ENCODE measurements around the gene ASB2.

ASB2 gene

DNA sequence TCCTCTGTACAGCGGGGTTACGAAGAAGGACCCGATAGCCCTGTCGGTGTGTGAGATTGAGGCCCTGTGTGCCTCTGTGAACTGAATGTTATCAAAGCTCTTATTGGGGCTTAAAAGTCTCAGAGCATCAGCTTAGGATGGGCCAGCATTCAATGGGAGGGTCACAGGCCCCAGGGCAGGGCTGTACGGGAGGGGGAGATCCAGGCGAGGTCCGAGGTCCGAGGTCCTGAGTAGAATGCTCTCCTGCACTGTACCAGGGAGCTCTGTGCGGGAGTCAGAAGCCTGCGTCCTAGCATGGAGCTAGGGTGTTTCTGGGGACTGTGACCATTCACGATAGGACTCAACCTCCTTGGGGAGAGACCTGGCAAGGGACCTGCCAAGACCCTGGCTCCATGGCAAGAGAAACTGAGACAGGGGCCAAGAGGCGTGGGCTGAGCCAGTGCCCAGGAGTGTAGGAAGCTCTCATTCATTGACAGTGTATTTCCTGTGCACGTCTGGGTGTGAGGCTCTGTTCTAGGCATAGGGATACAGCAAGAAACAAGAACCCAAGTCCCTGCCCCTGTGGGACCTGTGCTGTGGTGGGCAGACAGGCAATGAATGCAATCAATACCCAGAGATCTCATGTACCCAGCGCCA is 61.2 kb downstream of the ASB2 start:
- Histone ChIP-seq H3K9ac (ENCODE audit: low read length in 2 of 2) (no peak overlapping the region), H3K9me3 (ENCODE audit: control insufficient read depth in 2 of 2, low read length in 2 of 2) (peaks cover 4 to 5% of the 10 kb centered on the region in 2 donors), H3K4me1 (ENCODE audit: control insufficient read depth, insufficient read depth, low read length) (no peaks in the 10 kb centered on the region), H3K27me3 (ENCODE audit: control insufficient read depth in 1 of 2, insufficient read depth in 2 of 2, low read length in 2 of 2) (peaks cover 0 to 2% of the 10 kb centered on the region in 2 donors), H3K36me3 (ENCODE audit: control insufficient read depth in 2 of 2, insufficient read depth in 2 of 2, low read length in 2 of 2) (no peaks in the 10 kb centered on the region), H3K27ac (ENCODE audit: low read length) (no peak overlapping the region), H3K4me3 (ENCODE audit: low read length in 2 of 2) (no peak overlapping the region)

DNA sequence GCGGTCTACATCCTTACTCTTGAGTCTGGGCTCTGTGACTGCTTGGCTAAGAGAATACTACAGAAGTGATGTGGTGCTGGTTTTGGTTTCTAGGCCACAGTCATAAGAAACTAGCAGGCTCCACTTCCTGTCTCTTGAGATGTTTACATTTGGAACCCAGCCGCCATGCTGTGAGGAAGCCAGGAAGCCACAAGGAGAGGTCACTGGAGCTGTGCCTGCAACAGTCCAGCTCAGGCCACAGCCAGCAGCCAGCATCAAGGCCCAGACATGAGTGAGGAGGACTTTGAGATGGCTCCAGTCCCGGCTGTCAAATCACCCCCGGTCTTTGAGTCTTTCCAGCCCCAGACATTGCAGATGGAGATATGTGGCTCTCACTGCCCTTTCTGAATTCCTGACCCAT is 62.1 kb downstream of the ASB2 start:
- Histone ChIP-seq H3K27ac (ENCODE audit: low read length) (no peak overlapping the region), H3K9ac (ENCODE audit: low read length in 2 of 2) (no peak overlapping the region), H3K4me3 (ENCODE audit: low read length in 2 of 2) (no peak overlapping the region), H3K27me3 (ENCODE audit: control insufficient read depth in 1 of 2, insufficient read depth in 2 of 2, low read length in 2 of 2) (peaks cover 0 to 2% of the 10 kb centered on the region in 2 donors), H3K36me3 (ENCODE audit: control insufficient read depth in 2 of 2, insufficient read depth in 2 of 2, low read length in 2 of 2) (no peaks in the 10 kb centered on the region), H3K4me1 (ENCODE audit: control insufficient read depth, insufficient read depth, low read length) (no peaks in the 10 kb centered on the region), H3K9me3 (ENCODE audit: control insufficient read depth in 2 of 2, low read length in 2 of 2) (peaks cover 3 to 5% of the 10 kb centered on the region in 2 donors)

DNA sequence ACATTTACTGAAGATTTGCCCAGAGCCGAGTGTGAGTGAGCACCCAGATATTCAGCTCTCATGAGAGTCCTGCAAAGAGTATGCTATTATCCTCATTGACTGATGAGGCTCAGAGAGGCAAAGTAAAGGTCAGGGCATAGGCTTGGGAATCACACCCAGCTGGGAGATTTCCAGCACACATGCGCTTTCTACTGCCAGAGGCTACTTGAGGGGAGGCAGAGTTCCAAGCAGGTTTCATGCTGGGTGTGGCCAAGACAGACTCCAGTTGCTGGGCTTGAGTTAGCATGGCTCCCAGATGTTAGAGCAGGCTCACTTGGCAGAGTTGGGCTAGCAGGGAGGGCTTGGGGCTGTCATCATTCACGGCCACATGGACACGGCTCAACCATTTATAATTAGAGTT is 63.6 kb downstream of the ASB2 start:
- H3K9ac ChIP-seq (ENCODE audit: low read length in 2 of 2): no peak overlapping the region
- H3K27me3 ChIP-seq (ENCODE audit: control insufficient read depth in 1 of 2, insufficient read depth in 2 of 2, low read length in 2 of 2): peaks cover 0 to 2% of the 10 kb centered on the region in 2 donors
- H3K4me3 ChIP-seq (ENCODE audit: low read length in 2 of 2): no peak overlapping the region
- H3K9me3 ChIP-seq (ENCODE audit: control insufficient read depth in 2 of 2, low read length in 2 of 2): peaks cover 0 to 5% of the 10 kb centered on the region in 2 donors
- no peaks in the 10 kb centered on the region for H3K36me3 ChIP-seq (ENCODE audit: control insufficient read depth in 2 of 2, insufficient read depth in 2 of 2, low read length in 2 of 2)
- no peaks in the 10 kb centered on the region for H3K4me1 ChIP-seq (ENCODE audit: control insufficient read depth, insufficient read depth, low read length)
- no peak overlapping the region for H3K27ac ChIP-seq (ENCODE audit: low read length)

DNA sequence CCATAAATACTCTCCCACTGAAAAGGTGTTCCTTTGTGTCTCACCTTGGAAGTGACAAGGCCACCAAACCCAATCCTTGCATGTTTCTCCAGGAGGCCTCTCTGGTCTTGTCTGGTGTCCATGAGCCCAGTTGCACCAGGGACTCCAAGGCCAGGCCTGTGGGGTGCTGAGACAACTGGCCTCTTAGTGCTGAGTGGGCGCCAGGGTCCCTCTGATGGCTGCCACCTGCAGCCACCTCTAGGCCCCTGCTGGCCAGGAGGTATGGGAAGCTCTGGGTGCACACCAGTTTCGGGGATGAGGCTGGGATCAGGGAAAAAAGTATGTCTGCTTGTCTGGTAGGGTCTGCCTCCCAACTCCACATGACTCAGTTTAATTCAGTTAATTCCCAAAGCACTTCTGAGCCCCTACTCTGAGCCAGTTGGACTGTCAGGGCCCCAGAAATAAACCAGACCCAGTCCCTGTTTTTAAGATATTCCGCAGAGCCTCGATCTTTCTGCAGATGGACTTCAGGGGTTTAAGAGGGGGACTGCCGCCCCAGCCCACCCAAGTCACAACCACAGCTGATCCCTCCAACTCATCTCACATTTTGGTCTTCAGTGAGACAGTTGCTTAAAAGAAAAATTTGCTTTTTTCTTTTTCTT is 64.3 kb downstream of the ASB2 start:
- no peak overlapping the region for H3K4me3 ChIP-seq (ENCODE audit: low read length in 2 of 2)
- no peaks in the 10 kb centered on the region for H3K36me3 ChIP-seq (ENCODE audit: control insufficient read depth in 2 of 2, insufficient read depth in 2 of 2, low read length in 2 of 2)
- H3K27ac ChIP-seq (ENCODE audit: low read length): no peak overlapping the region
- H3K27me3 ChIP-seq (ENCODE audit: control insufficient read depth in 1 of 2, insufficient read depth in 2 of 2, low read length in 2 of 2): peaks cover 0 to 2% of the 10 kb centered on the region in 2 donors
- H3K9me3 ChIP-seq (ENCODE audit: control insufficient read depth in 2 of 2, low read length in 2 of 2): peaks cover 0 to 5% of the 10 kb centered on the region in 2 donors
- H3K9ac ChIP-seq (ENCODE audit: low read length in 2 of 2): no peak overlapping the region
- H3K4me1 ChIP-seq (ENCODE audit: control insufficient read depth, insufficient read depth, low read length): no peaks in the 10 kb centered on the region

DNA sequence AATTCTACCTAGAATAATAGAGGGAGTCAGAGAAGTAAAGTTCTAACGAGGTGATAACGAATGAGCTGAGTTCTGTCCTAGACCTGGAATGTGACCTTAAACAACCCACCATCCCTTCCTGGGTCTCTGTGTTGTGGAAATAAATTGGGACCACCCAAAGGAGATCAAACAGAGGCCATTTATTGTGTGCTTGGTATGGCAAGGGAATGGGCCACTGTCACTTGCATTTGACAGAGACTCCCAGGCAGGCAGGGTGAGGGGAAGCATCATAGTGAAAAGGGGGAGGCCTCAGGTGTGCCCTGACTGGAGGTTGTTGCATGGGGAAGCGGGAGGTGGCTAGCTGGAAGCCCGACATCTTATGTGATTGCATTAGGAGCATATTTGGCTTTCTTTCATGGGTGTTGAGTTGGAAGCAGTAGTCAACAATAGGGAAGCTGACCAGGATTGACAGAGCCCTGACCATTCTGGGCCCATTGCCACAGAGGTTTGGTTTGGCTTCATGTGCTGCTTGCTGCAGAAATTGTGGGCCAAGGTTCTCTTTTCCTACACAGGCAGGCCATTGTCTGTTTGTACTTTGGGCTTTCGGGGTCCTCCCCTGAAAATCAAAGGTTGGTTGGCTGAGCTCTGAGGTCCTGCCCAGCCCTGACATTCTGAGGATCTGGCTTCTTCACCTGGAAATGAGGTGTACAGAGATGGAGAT is 66.8 kb downstream of the ASB2 start:
- no peaks in the 10 kb centered on the region for H3K27me3 ChIP-seq (ENCODE audit: control insufficient read depth in 1 of 2, insufficient read depth in 2 of 2, low read length in 2 of 2)
- H3K4me1 ChIP-seq (ENCODE audit: control insufficient read depth, insufficient read depth, low read length): peaks cover 4% of the 10 kb centered on the region

DNA sequence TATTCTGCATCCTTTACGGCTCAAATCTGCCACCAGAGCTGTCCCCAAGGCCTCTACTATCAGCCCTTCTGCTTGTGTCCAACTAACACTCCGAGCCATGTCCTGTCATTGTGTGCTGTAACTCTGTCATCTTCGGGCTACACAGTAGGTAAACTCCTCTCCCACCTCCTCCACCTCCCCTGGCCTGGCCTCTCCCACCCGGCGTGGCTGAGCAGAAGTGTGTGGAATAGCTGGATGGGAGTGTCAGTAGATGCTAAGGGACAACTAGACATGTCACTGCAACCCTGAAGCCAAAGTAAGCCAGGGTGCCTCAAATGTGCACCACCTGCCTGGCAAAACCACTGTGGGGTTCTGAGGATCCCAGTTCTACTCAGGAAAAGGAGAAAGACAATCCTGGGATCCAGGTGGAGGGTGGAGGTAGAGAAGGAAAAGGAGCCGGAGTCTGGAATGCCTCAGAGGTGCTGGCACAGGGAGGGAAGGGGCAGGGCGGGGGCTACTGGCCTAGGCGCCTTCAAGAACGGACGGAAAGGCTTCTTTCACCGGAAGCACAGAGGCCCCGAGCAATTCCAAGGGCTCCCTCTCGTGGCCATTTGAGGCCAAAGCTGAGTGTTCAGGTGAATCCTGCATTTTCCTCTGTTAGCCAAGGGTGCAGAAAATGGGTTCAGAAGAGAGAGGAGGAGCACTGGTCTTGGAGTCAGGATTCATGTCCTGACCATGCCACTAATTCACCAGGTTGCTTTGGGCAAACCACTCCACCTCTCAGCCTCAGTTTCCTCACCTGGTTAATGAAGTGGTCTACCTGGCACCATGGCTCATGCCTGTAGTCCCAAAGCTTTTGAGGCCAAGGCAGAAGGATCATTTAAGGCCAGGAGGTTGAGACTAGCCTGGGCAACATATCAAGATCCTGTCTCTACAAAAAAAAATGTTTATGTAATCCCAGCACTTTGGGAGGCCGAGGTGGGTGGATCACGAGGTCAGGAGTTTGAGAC is 69.7 kb downstream of the ASB2 start:
- H3K9me3 ChIP-seq (ENCODE audit: control insufficient read depth in 2 of 2, low read length in 2 of 2): no peaks in the 10 kb centered on the region
- peaks cover 4% of the 10 kb centered on the region for H3K4me1 ChIP-seq (ENCODE audit: control insufficient read depth, insufficient read depth, low read length)
- no peak overlapping the region for H3K9ac ChIP-seq (ENCODE audit: low read length in 2 of 2)
- H3K27me3 ChIP-seq (ENCODE audit: control insufficient read depth in 1 of 2, insufficient read depth in 2 of 2, low read length in 2 of 2): peaks cover 0 to 4% of the 10 kb centered on the region in 2 donors
- no peak overlapping the region for H3K4me3 ChIP-seq (ENCODE audit: low read length in 2 of 2)
- no peak overlapping the region for H3K27ac ChIP-seq (ENCODE audit: low read length)
- H3K36me3 ChIP-seq (ENCODE audit: control insufficient read depth in 2 of 2, insufficient read depth in 2 of 2, low read length in 2 of 2): no peaks in the 10 kb centered on the region

More for the DNA sequence above, 66.8 kb downstream of the ASB2 start:
- Histone ChIP-seq H3K9ac (ENCODE audit: low read length in 2 of 2) (no peak overlapping the region), H3K36me3 (ENCODE audit: control insufficient read depth in 2 of 2, insufficient read depth in 2 of 2, low read length in 2 of 2) (no peaks in the 10 kb centered on the region), H3K9me3 (ENCODE audit: control insufficient read depth in 2 of 2, low read length in 2 of 2) (peaks cover 0 to 3% of the 10 kb centered on the region in 2 donors), H3K4me3 (ENCODE audit: low read length in 2 of 2) (no peak overlapping the region), H3K27ac (ENCODE audit: low read length) (no peak overlapping the region)

DNA sequence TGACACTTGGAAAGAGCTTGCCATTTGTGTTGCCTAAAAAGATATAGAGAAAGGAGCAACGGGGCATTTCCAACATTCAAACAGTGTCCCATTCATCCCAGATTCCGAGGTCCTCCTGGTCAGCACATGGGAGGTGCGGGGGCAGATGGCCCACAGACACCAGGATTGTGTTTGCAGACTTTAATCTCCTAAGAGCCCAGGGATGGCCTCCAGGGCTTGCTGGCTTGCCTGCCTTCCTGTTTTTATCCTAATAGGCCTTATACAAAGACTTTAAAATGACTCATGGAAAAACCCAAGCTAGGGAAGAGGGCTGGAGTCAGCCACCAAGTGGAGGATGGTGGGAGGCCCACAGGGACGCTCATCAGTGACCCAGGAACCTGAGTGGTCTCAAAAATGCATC is 70.7 kb downstream of the ASB2 start:
- Histone ChIP-seq H3K27ac (ENCODE audit: low read length) (no peak overlapping the region), H3K4me1 (ENCODE audit: control insufficient read depth, insufficient read depth, low read length) (peaks cover 4% of the 10 kb centered on the region), H3K4me3 (ENCODE audit: low read length in 2 of 2) (no peak overlapping the region), H3K27me3 (ENCODE audit: control insufficient read depth in 1 of 2, insufficient read depth in 2 of 2, low read length in 2 of 2) (peaks cover 0 to 4% of the 10 kb centered on the region in 2 donors), H3K36me3 (ENCODE audit: control insufficient read depth in 2 of 2, insufficient read depth in 2 of 2, low read length in 2 of 2) (no peaks in the 10 kb centered on the region), H3K9ac (ENCODE audit: low read length in 2 of 2) (no peak overlapping the region), H3K9me3 (ENCODE audit: control insufficient read depth in 2 of 2, low read length in 2 of 2) (no peaks in the 10 kb centered on the region)

DNA sequence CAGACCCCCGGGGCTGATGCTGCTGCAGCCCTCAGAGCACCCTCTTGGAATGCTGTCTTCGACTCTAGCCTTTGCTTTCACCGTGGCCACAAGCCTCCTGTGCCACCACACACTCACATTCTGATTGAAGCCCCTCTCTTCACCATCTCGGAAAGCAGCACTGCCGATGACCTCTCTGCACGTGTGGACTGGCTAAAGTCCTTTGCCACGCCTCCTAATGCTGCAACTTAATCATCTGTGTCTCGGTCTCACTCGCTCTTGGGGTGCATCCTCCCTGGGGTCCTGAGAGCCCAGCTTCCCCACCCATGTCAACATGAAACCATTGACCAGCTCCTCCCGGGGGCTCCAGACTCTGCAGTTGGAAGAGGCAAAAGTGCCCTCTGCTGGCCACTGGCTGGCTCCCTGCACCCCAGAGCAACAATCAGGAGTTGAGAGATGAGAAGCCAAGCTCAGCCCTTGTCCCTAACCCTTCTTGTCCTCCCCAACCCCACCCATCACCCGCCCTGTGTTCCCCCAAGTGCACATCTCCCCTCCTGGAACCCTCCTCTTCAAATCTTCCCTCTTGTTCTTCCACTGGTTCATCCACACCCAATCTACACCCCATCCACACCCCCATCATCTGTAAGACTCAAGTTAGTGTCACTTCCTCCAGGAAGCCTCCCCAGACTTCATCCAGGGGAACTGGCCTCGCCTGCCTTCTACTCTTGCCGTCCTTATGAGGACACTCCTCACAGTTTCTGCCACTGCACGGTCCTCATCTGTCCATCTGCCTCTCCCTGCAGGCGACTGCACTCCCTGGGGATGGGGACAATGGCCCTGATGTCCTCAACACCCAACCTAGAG is 72.8 kb downstream of the ASB2 start:
- Histone ChIP-seq H3K36me3 (ENCODE audit: control insufficient read depth in 2 of 2, insufficient read depth in 2 of 2, low read length in 2 of 2) (no peaks in the 10 kb centered on the region), H3K4me3 (ENCODE audit: low read length in 2 of 2) (no peak overlapping the region), H3K27me3 (ENCODE audit: control insufficient read depth in 1 of 2, insufficient read depth in 2 of 2, low read length in 2 of 2) (peaks cover 0 to 4% of the 10 kb centered on the region in 2 donors), H3K9ac (ENCODE audit: low read length in 2 of 2) (no peak overlapping the region), H3K4me1 (ENCODE audit: control insufficient read depth, insufficient read depth, low read length) (peaks cover 4% of the 10 kb centered on the region), H3K27ac (ENCODE audit: low read length) (no peak overlapping the region), H3K9me3 (ENCODE audit: control insufficient read depth in 2 of 2, low read length in 2 of 2) (no peaks in the 10 kb centered on the region)

DNA sequence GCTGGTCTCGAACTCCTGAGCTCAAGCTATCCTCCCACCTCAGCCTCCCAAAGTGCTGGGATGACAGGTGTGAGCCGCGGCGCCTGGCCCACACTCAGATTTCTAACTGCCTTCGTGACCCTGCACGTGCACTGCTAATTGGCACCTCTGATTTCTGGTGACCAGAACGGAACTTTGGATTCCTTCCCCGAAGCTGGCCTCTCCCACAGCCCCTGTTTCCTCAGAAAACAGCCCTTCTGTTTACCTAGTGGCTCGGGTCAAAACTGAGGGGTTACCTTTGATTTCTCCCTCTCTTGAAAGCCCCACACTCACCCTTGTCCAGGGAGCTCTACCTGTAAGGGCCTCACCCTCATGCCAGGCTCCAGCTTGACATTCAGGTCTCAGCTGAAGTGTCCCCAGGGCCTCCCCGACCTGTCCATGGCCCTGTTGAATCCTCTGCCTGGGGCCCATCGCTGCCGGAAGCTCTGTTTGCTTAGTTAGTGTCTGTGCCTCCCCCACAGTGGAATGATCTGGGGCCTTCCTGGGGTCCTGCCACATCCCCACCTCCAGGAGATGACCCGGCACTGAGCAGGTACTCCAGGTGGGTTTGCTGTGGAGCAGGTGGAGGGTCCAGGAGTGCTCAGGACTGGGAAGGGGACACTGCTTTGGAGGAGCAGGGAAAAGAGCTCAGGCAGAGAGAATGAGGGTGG is 73.6 kb downstream of the ASB2 start:
- H3K36me3 ChIP-seq (ENCODE audit: control insufficient read depth in 2 of 2, insufficient read depth in 2 of 2, low read length in 2 of 2): no peaks in the 10 kb centered on the region
- H3K4me3 ChIP-seq (ENCODE audit: low read length in 2 of 2): no peak overlapping the region
- no peak overlapping the region for H3K9ac ChIP-seq (ENCODE audit: low read length in 2 of 2)
- H3K9me3 ChIP-seq (ENCODE audit: control insufficient read depth in 2 of 2, low read length in 2 of 2): no peaks in the 10 kb centered on the region
- H3K4me1 ChIP-seq (ENCODE audit: control insufficient read depth, insufficient read depth, low read length): peaks cover 4% of the 10 kb centered on the region
- H3K27ac ChIP-seq (ENCODE audit: low read length): no peak overlapping the region
- peaks cover 0 to 4% of the 10 kb centered on the region in 2 donors for H3K27me3 ChIP-seq (ENCODE audit: control insufficient read depth in 1 of 2, insufficient read depth in 2 of 2, low read length in 2 of 2)

Measured in stomach smooth muscle (tissue), 2 donors.